GM12874 (cell line): ENCODE data around the gene FIGLA.

Experiments used
- CTCF ChIP-seq: IDR thresholded peaks from 2 replicates; pipeline ENCODE4 v1.5.1; 2011; ENCODE audit warnings: low read depth, mild to moderate bottlenecking, control low read depth, low read length, moderate library complexity; ENCODE audit not compliant: insufficient read depth

The FIGLA gene

GRCh38 chr2:70738159-70738558 is 52.3 kb downstream of the FIGLA start:
- no peak for TF ChIP-seq CTCF

- TF ChIP-seq CTCF, result no peak
Measured at GRCh38 chr2:70735071-70735470, 55.4 kb downstream of the FIGLA start.

- no peak for TF ChIP-seq CTCF
Measured at GRCh38 chr2:70733646-70734180, 56.7 kb downstream of the FIGLA start.

- no peak for TF ChIP-seq CTCF
Measured at GRCh38 chr2:70732766-70733645, 57.4 kb downstream of the FIGLA start.

GRCh38 chr2:70730730-70731129 is 59.7 kb downstream of the FIGLA start:
- TF ChIP-seq CTCF, result no peak

GRCh38 chr2:70729647-70730046 is 60.8 kb downstream of the FIGLA start:
- TF ChIP-seq CTCF, result no peak

GRCh38 chr2:70728128-70728527 is 62.3 kb downstream of the FIGLA start:
- no peak for TF ChIP-seq CTCF
